ENCODE measurements around the gene ZBED4. TPM values are rescaled to one million over a fixed set of nuclear protein-coding genes. Genes with fewer than 3 reads are reported as not detected.

The ZBED4 gene
- total and polyA plus RNA-seq, 2 experiments from 2014 or later, result 11.1 to 18.4 TPM

DNA sequence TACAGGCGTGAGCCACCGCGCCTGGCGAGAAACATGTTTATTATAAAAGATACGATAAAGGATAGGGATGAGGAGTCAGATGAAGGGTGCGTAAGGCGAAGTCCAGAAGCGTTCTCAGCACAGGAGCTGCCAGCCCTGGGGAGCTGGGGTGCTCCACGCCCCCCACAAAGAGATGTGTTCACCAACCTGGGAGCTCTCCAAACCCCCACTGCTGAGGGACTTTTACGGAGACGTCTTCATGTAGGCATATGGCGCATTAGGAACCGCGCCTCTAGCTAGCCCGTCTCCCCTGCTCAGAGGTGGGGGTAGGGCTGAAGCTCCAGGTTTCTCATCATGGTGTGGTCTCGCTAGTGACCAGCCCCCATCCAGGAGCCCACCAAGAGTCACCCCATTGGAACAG is 8.4 kb upstream of the ZBED4 start:
- Histone ChIP-seq H3K4me1 (ENCODE audit: low read depth) (no peaks in the 10 kb centered on the region), H3K36me3 (no peaks in the 10 kb centered on the region), H3K27me3 (peaks cover 76% of the 10 kb centered on the region), H3K4me3 (no peak overlapping the region), H3K9me3 (ENCODE audit: low read depth) (no peaks in the 10 kb centered on the region), H3K27ac (no peak overlapping the region)
- DNase-seq (ENCODE audit: low read depth in 1 of 2, low spot score in 1 of 2), result no peak
- TF ChIP-seq, protein P1, sequence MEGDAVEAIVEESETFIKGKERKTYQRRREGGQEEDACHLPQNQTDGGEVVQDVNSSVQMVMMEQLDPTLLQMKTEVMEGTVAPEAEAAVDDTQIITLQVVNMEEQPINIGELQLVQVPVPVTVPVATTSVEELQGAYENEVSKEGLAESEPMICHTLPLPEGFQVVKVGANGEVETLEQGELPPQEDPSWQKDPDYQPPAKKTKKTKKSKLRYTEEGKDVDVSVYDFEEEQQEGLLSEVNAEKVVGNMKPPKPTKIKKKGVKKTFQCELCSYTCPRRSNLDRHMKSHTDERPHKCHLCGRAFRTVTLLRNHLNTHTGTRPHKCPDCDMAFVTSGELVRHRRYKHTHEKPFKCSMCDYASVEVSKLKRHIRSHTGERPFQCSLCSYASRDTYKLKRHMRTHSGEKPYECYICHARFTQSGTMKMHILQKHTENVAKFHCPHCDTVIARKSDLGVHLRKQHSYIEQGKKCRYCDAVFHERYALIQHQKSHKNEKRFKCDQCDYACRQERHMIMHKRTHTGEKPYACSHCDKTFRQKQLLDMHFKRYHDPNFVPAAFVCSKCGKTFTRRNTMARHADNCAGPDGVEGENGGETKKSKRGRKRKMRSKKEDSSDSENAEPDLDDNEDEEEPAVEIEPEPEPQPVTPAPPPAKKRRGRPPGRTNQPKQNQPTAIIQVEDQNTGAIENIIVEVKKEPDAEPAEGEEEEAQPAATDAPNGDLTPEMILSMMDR (IDR thresholded peaks at IDR 0.05; ENCODE audit: low read depth, low read length), result no peak

DNA sequence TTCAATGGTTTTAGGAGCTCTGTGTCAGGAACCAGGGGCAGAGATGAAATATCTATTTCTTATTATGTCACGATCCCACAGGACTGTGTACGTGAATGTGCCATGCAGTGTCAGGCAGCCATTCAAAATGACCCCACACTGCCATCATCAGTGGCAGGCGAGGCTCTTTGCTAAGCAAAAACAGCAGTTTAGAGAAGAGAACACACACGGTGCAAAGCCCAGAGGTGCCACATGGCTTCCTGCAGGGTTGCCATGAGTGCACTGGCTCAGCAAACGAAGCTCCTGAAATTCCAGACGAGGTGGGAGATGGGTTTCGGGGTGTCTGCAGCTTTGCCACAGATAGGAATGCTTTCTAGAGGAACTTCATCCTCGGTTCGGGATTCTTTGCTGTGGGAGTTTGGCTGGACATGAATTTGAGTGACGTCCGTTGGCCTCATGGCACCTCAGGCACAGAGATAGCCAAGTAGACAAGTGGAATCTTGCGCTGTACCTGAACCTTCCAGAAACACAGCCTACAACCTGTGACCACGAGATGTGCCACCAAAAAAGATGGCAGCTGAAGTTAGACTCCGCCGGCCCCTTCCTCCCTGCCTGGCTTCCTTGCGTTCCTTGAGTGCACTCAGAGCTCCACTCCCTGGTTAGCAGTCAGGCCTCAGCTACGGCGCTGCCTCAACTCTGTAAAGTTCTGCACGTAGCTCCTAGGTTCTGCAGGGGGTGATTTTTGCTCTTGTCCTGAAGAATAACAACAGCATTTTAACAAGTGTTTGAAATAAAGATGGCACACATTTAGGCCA is 7.8 kb upstream of the ZBED4 start:
- H3K36me3 ChIP-seq, result no peaks in the 10 kb centered on the region
- no peaks in the 10 kb centered on the region for H3K4me1 ChIP-seq (ENCODE audit: low read depth)
- no peak for DNase-seq (ENCODE audit: low read depth in 1 of 2, low spot score in 1 of 2)
- H3K27ac ChIP-seq, result no peak overlapping the region
- TF ChIP-seq, protein P1 (IDR thresholded peaks at IDR 0.05; ENCODE audit: low read depth, low read length), result no peak
- no peak overlapping the region for H3K4me3 ChIP-seq
- H3K27me3 ChIP-seq, result peaks cover 82% of the 10 kb centered on the region
- no peaks in the 10 kb centered on the region for H3K9me3 ChIP-seq (ENCODE audit: low read depth)

DNA sequence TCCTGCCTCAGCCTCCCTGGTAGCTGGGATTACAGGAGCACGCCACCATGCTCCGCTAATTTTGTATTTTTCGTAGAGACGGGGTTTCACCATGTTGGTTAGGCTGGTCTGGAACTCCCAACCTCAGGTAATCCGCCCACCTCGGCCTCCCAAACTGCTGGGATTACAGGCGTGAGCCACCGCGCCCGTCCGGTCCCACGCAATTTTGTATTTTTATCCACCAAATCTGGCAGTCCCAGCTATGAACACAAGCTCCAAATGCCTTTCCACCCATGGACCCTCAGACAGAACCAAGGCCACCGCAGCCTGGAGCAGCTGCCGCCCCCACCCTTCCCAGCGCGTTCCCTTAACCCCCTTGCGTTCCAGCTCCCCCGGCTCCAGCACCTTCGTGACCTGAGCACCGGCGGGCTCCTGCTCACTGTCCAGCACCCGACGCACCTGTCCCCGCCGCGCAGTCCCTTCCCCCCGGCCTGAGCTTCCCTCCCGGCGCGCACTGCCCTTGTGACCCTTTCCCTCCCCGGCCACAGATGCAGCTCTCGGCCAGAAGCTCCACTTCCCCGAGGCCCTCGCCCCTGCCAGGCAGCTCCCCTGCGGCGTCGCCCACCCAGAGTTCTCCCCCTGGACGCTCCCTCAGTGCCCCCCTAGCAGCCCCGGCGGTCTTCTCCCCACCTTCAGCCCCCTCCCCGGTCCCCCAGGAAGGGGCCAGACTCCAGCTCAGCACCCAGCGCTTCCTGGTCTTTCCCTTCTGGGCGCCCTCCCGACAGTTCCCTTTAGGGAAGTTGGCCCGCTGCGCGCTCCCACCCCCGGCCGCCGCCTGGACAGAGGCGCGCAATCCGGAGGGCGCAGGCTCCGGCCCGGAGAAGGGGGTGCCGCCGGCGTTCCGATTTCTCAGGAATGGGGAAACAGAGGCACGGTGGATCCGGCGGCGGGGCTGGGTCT is 5.6 kb upstream of the ZBED4 start:
- TF ChIP-seq, protein P1 (IDR thresholded peaks at IDR 0.05; ENCODE audit: low read depth, low read length), result no peak
- Histone ChIP-seq H3K9me3 (ENCODE audit: low read depth) (no peaks in the 10 kb centered on the region), H3K36me3 (no peaks in the 10 kb centered on the region), H3K27ac (no peak overlapping the region), H3K4me3 (peak overlapping the region; percentile 33), H3K4me1 (ENCODE audit: low read depth) (no peaks in the 10 kb centered on the region), H3K27me3 (peaks cover 96% of the 10 kb centered on the region)
- peak in 1 of 2 donors; percentile 38 for DNase-seq (ENCODE audit: low read depth in 1 of 2, low spot score in 1 of 2)

DNA sequence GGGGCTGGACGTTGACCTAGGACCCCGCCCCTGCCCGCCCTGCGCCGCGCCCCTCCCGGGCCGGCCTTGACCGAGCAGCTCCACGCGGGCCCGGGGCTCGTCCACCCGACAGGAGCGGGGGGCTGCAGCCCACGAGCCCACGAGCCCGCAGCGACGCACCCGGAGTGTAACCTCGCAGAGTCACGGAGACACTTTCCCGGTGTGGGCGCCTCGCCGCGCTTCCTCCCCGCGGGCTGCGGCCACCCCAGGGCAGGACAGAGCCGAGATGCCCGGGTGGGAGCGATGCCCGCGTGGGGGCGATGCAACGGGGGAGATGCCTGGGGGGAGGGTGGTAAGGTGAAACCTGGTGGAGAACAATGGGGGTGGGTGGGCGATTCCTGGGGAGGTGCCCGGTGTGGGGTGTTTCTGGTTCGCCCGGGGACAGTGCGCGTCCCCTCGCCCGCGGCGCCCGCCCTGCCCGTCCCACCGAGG is 4.9 kb upstream of the ZBED4 start:
- peak overlapping the region; percentile 33 for H3K4me3 ChIP-seq

More for the DNA sequence above, 4.9 kb upstream of the ZBED4 start:
- TF ChIP-seq, protein P1 (IDR thresholded peaks at IDR 0.05; ENCODE audit: low read depth, low read length), result no peak
- no peak for DNase-seq (ENCODE audit: low read depth in 1 of 2, low spot score in 1 of 2)
- H3K27ac ChIP-seq, result no peak overlapping the region
- H3K4me1 ChIP-seq (ENCODE audit: low read depth), result no peaks in the 10 kb centered on the region
- no peaks in the 10 kb centered on the region for H3K36me3 ChIP-seq
- H3K27me3 ChIP-seq, result peaks cover 90% of the 10 kb centered on the region
- no peaks in the 10 kb centered on the region for H3K9me3 ChIP-seq (ENCODE audit: low read depth)

All from cardiac muscle cell (in vitro differentiated cells and primary cell).